ELR (cell line): ENCODE data around the gene CARD9.

ENCODE experiments used
- DNase-seq: peaks from one replicate; pipeline ENCODE4 v3.0.0-alpha.2; 2015; ENCODE audit warnings: low read depth

Gene CARD9

GRCh38 chr9:136401173-136401922 lies 27.9 kb upstream of the CARD9 start:
- peak; percentile 59 for DNase-seq

- DNase-seq = peak; percentile 89
These were observed 26.8 kb upstream of the CARD9 start, which contains the start of gene SNAPC4 for GRCh38 chr9:136400038-136400834. SNAPC4 (minus strand) TSS chr9:136400170; CDS start chr9:136398428, 1,742 bp downstream.

GRCh38 chr9:136399176-136400037 lies 25.9 kb upstream of the CARD9 start:
- DNase-seq = peak; percentile 47

GRCh38 chr9:136398286-136398685 lies 24.8 kb upstream of the CARD9 start:
- no peak for DNase-seq

GRCh38 chr9:136397643-136398042 lies 24.2 kb upstream of the CARD9 start:
- no peak for DNase-seq

- DNase-seq = no peak
These were observed 22.7 kb upstream of the CARD9 start for GRCh38 chr9:136396219-136396515.

- no peak for DNase-seq
These were observed 22.1 kb upstream of the CARD9 start for GRCh38 chr9:136395345-136396218.

- DNase-seq = no peak
These were observed 21.5 kb upstream of the CARD9 start for GRCh38 chr9:136395020-136395340.

- no peak for DNase-seq
These were observed 21.0 kb upstream of the CARD9 start for GRCh38 chr9:136394312-136395019.

- no peak for DNase-seq
These were observed 20.1 kb upstream of the CARD9 start for GRCh38 chr9:136393531-136393930.

- DNase-seq = no peak
These were observed 19.3 kb upstream of the CARD9 start for GRCh38 chr9:136392538-136393449.

GRCh38 chr9:136391737-136392537 lies 18.5 kb upstream of the CARD9 start:
- no peak for DNase-seq

- DNase-seq = no peak
These were observed 15.9 kb upstream of the CARD9 start for GRCh38 chr9:136389396-136389795.

- DNase-seq = no peak
These were observed 13.7 kb upstream of the CARD9 start for GRCh38 chr9:136387217-136387616.

GRCh38 chr9:136386018-136386417 lies 12.5 kb upstream of the CARD9 start:
- DNase-seq = no peak

GRCh38 chr9:136385015-136385414 lies 11.5 kb upstream of the CARD9 start:
- DNase-seq = no peak

GRCh38 chr9:136383436-136383835 lies 10.0 kb upstream of the CARD9 start:
- no peak for DNase-seq

- no peak for DNase-seq
These were observed 8.6 kb upstream of the CARD9 start for GRCh38 chr9:136381966-136382513.

- DNase-seq = no peak
These were observed 7.8 kb upstream of the CARD9 start for GRCh38 chr9:136381311-136381710.
